ENCODE measurements around the gene PCDH10.

DNA sequence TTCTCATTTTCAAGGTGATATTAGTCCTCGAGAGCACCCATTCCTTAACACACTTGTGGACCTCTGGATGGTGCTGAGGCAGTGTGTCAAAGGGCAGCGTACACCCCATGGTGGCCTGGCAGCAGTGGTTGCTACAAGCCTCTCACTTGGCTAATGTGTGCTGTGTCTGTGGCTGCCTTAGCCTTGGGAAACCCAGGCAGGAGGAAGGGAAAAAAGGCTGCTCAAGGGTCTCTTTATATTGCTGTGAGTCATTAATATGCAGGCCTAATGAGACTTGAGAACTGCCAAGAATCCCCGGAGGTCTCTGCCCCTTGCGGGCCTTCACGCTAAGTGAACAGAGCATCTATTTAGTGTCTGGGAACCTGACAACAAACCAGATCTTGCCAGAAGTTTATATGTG, 7.0 kb downstream of the PCDH10 start:
- TF ChIP-seq, protein P1, sequence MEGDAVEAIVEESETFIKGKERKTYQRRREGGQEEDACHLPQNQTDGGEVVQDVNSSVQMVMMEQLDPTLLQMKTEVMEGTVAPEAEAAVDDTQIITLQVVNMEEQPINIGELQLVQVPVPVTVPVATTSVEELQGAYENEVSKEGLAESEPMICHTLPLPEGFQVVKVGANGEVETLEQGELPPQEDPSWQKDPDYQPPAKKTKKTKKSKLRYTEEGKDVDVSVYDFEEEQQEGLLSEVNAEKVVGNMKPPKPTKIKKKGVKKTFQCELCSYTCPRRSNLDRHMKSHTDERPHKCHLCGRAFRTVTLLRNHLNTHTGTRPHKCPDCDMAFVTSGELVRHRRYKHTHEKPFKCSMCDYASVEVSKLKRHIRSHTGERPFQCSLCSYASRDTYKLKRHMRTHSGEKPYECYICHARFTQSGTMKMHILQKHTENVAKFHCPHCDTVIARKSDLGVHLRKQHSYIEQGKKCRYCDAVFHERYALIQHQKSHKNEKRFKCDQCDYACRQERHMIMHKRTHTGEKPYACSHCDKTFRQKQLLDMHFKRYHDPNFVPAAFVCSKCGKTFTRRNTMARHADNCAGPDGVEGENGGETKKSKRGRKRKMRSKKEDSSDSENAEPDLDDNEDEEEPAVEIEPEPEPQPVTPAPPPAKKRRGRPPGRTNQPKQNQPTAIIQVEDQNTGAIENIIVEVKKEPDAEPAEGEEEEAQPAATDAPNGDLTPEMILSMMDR (IDR thresholded peaks at IDR 0.05; ENCODE audit: insufficient read depth, low read length, poor library complexity, severe bottlenecking): no peak
- TF ChIP-seq EZH2phosphoT487 (conservative IDR thresholded peaks at IDR 0.05; ENCODE audit: low read length): no peak

Measured in SU-DHL-6 (cell line).